ENCODE data around the gene ATOH8.

Gene ATOH8

GRCh38 chr2:85773692-85774091 lies 19.9 kb downstream of the ATOH8 start:
- DNase-seq = no peak

- DNase-seq = no peak
Measured at GRCh38 chr2:85774126-85774978, 20.6 kb downstream of the ATOH8 start.

- DNase-seq = no peak
Measured at GRCh38 chr2:85775406-85776381, 21.9 kb downstream of the ATOH8 start.

GRCh38 chr2:85776672-85777071 lies 22.9 kb downstream of the ATOH8 start:
- DNase-seq = no peak

GRCh38 chr2:85777441-85777861 lies 23.7 kb downstream of the ATOH8 start:
- peak; percentile 74 for DNase-seq

GRCh38 chr2:85778646-85779379 lies 25.0 kb downstream of the ATOH8 start:
- DNase-seq = no peak

GRCh38 chr2:85779641-85780315 lies 26.0 kb downstream of the ATOH8 start:
- no peak for DNase-seq

- no peak for DNase-seq
Measured at GRCh38 chr2:85780316-85781012, 26.7 kb downstream of the ATOH8 start.

- DNase-seq = no peak
Measured at GRCh38 chr2:85781013-85781332, 27.2 kb downstream of the ATOH8 start.

- DNase-seq = no peak
Measured at GRCh38 chr2:85783796-85784195, 30.0 kb downstream of the ATOH8 start.

- no peak for DNase-seq
Measured at GRCh38 chr2:85784474-85784986, 30.7 kb downstream of the ATOH8 start.

- DNase-seq = peak; percentile 86
Measured at GRCh38 chr2:85785027-85785822, 31.4 kb downstream of the ATOH8 start.

GRCh38 chr2:85785871-85786270 lies 32.1 kb downstream of the ATOH8 start:
- DNase-seq = no peak

GRCh38 chr2:85786444-85786843 lies 32.7 kb downstream of the ATOH8 start:
- no peak for DNase-seq

GRCh38 chr2:85786865-85787264 lies 33.1 kb downstream of the ATOH8 start:
- DNase-seq = peak; percentile 19

GRCh38 chr2:85787282-85787980 lies 33.6 kb downstream of the ATOH8 start:
- DNase-seq = peak; percentile 6

- DNase-seq = no peak
Measured at GRCh38 chr2:85787981-85788340, 34.2 kb downstream of the ATOH8 start.

- no peak for DNase-seq
Measured at GRCh38 chr2:85788603-85789002, 34.8 kb downstream of the ATOH8 start.

GRCh38 chr2:85789271-85789670 lies 35.5 kb downstream of the ATOH8 start:
- no peak for DNase-seq

- no peak for DNase-seq
Measured at GRCh38 chr2:85790032-85790431, 36.2 kb downstream of the ATOH8 start.
